ENCODE results near the gene ACO2. TPM values are rescaled to one million over a fixed set of nuclear protein-coding genes. Genes with fewer than 3 reads are reported as not detected.

Gene ACO2
- total RNA-seq, 4 donors from 2014 or later = 78.7 to 218 (median 90.0) TPM

- no peak for TF ChIP-seq CTCF (IDR thresholded peaks at IDR 0.05; ENCODE audit: low read depth)
Observed at GRCh38 chr22:41544671-41545476, 76.0 kb downstream of the ACO2 start.

GRCh38 chr22:41548830-41549211 is 79.9 kb downstream of the ACO2 start:
- no peak for TF ChIP-seq CTCF (IDR thresholded peaks at IDR 0.05; ENCODE audit: low read depth)

- no peak for TF ChIP-seq CTCF (IDR thresholded peaks at IDR 0.05; ENCODE audit: low read depth)
Observed at GRCh38 chr22:41550952-41551491, 82.1 kb downstream of the ACO2 start.

- TF ChIP-seq CTCF (IDR thresholded peaks at IDR 0.05; ENCODE audit: low read depth) = no peak
Observed at GRCh38 chr22:41551877-41552582, 83.1 kb downstream of the ACO2 start.

- no peak for TF ChIP-seq CTCF (IDR thresholded peaks at IDR 0.05; ENCODE audit: low read depth)
Observed at GRCh38 chr22:41555325-41555982, 86.5 kb downstream of the ACO2 start.

- no peak for TF ChIP-seq CTCF (IDR thresholded peaks at IDR 0.05; ENCODE audit: low read depth)
Observed at GRCh38 chr22:41556561-41556960, 87.6 kb downstream of the ACO2 start.

Measured in subcutaneous adipose tissue (tissue), 4 donors.